Osteocyte (in vitro differentiated cells): ENCODE measurements around the gene NXN. TPM values are rescaled to one million over a fixed set of nuclear protein-coding genes. Genes with fewer than 3 reads are reported as not detected.

Experiments
- DNase-seq: peaks from one replicate; pipeline ENCODE4 v3.0.0; 2021; ENCODE audit warnings: mixed read lengths; ENCODE audit not compliant: unreplicated experiment; ENCODE audit errors: extremely low spot score
- H3K27ac Mint-ChIP-seq: one replicate; pipeline ENCODE4 v1.8.0; 2021; ENCODE audit warnings: mild to moderate bottlenecking, mixed read lengths; ENCODE audit not compliant: unreplicated experiment
- H3K27me3 Mint-ChIP-seq: one replicate; pipeline ENCODE4 v1.8.0; 2021; ENCODE audit warnings: mixed read lengths; ENCODE audit not compliant: unreplicated experiment
- H3K36me3 Mint-ChIP-seq: one replicate; pipeline ENCODE4 v1.8.0; 2021; ENCODE audit warnings: mixed read lengths; ENCODE audit not compliant: unreplicated experiment
- H3K4me1 Mint-ChIP-seq: one replicate; pipeline ENCODE4 v1.8.0; 2021; ENCODE audit warnings: mixed read lengths; ENCODE audit not compliant: unreplicated experiment
- H3K4me3 Mint-ChIP-seq: one replicate; pipeline ENCODE4 v1.8.0; 2021; ENCODE audit warnings: mild to moderate bottlenecking, moderate library complexity, mixed read lengths; ENCODE audit not compliant: unreplicated experiment
- H3K9me3 Mint-ChIP-seq: one replicate; pipeline ENCODE4 v1.8.0; 2021; ENCODE audit warnings: mixed read lengths; ENCODE audit not compliant: unreplicated experiment
- CTCF ChIP-seq: fragments of 200-600 bp; sonication (generic); IDR thresholded peaks from 2 replicates; pipeline ENCODE4 v1.5.0; 2021; ENCODE audit warnings: antibody characterized with exemption, mild to moderate bottlenecking, moderate library complexity
- total RNA-seq: library from RNA; stranded (reverse); gene quantifications from 2 replicates; pipeline ENCODE4 v1.2.1, GENCODE V29; 2021

Gene NXN
- total RNA-seq, 1 donor from 2014 or later: 123 TPM

DNA sequence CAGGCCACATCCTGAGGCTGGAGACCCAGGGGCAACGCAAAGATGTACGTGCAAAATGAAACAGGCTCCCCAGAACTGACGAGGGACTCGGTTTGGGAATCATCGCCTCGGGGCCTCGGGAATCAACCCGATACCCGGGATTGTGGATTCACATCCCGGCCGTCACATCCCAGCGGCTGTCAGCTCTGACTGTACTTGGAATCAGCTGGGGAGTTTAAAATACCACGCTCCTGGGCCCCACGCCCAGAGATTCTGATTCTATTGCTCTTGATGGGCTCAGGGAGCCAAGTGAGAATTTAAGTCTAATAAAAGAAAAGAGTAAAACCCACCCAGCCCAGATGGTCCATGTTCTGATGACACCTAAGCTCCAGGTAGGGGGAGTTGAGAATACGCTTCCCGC, 155.2 kb downstream of the NXN start:
- peaks cover 17% of the 10 kb centered on the region for H3K36me3 Mint-ChIP-seq
- no peak overlapping the region for H3K27ac Mint-ChIP-seq
- H3K9me3 Mint-ChIP-seq: no peaks in the 10 kb centered on the region
- H3K4me3 Mint-ChIP-seq: no peak overlapping the region
- peaks cover 11% of the 10 kb centered on the region for H3K4me1 Mint-ChIP-seq
- TF ChIP-seq CTCF: no peak
- DNase-seq: no peak
- no peaks in the 10 kb centered on the region for H3K27me3 Mint-ChIP-seq

GRCh38 chr17:823501-823902, 156.1 kb downstream of the NXN start:
- H3K36me3 Mint-ChIP-seq: peaks cover 21% of the 10 kb centered on the region
- H3K4me3 Mint-ChIP-seq: no peak overlapping the region
- H3K9me3 Mint-ChIP-seq: no peaks in the 10 kb centered on the region
- DNase-seq: no peak
- no peak overlapping the region for H3K27ac Mint-ChIP-seq
- no peaks in the 10 kb centered on the region for H3K27me3 Mint-ChIP-seq
- peaks cover 4% of the 10 kb centered on the region for H3K4me1 Mint-ChIP-seq
- TF ChIP-seq CTCF: no peak

DNA sequence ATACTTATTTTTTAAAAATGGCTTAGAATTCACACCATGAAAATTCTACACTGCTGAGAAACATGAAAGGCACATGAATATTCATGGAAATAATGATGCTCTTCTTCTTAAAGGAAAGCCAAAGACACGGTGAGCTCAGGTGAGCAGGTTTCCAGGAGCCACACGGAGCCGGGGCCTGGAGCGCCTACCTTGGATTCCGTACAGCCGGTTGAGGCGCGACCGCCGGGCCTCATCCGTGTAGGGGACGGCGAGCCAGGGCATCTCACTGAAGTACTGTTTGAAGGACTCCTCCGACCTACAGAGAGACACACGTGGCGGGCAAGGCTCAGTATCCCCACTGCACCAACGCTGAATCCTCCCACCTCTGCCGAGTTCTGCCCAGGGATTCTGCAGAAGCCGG, 160.3 kb downstream of the NXN start:
- Mint-ChIP-seq H3K27me3 (no peaks in the 10 kb centered on the region), H3K4me3 (no peak overlapping the region), H3K4me1 (no peaks in the 10 kb centered on the region), H3K9me3 (no peaks in the 10 kb centered on the region), H3K27ac (no peak overlapping the region), H3K36me3 (peaks cover 27% of the 10 kb centered on the region)
- TF ChIP-seq CTCF: no peak
- no peak for DNase-seq

GRCh38 chr17:814371-814770, 165.2 kb downstream of the NXN start:
- peaks cover 10% of the 10 kb centered on the region for H3K4me1 Mint-ChIP-seq
- no peaks in the 10 kb centered on the region for H3K9me3 Mint-ChIP-seq
- no peak overlapping the region for H3K27ac Mint-ChIP-seq
- peaks cover 35% of the 10 kb centered on the region for H3K36me3 Mint-ChIP-seq
- H3K4me3 Mint-ChIP-seq: no peak overlapping the region
- no peak for DNase-seq
- TF ChIP-seq CTCF: no peak
- no peaks in the 10 kb centered on the region for H3K27me3 Mint-ChIP-seq

- no peak for DNase-seq
- TF ChIP-seq CTCF: no peak
- Mint-ChIP-seq H3K27ac (no peak overlapping the region), H3K4me1 (peaks cover 10% of the 10 kb centered on the region), H3K4me3 (no peak overlapping the region), H3K27me3 (no peaks in the 10 kb centered on the region), H3K9me3 (no peaks in the 10 kb centered on the region), H3K36me3 (peaks cover 32% of the 10 kb centered on the region)
Measured at GRCh38 chr17:812638-813204, 166.9 kb downstream of the NXN start.
